ENCODE data around the gene DPP6.

DNA sequence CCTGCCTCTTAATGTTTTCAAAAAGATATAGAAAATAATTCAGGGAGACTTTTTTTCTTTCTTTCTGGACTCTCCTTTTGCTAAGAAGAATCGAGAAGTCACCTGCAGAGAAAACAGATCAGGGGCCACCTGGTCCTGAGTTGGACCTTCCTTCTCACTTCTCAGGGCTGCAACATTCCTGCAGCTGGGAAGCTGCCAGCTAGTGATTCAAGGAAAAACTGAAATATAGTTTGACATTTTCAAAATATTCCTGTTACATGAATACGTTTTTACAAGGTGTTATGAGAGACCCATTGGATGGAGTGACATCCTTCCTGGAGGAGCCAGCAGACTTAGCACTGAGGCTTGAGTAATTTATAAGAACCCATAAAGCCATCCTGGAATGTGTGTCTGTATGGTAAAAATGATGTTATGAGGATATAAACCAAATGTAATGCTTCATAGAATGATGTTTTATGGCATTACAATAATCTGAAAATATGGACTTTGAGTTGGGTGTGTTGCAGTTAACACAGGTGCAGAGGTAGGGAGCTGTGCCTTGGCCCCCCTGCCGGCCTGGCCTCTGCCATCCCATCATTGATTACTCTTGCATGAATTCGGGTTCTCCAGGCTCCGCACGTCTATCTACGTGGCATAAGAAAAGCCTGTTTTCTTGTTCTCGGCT is 801.0 kb downstream of the DPP6 start:
- TF ChIP-seq POLR2A (IDR thresholded peaks at IDR 0.05) (no peak), POLR2AphosphoS5 (IDR thresholded peaks at IDR 0.05) (no peak)
- TF ChIP-seq, protein P1, sequence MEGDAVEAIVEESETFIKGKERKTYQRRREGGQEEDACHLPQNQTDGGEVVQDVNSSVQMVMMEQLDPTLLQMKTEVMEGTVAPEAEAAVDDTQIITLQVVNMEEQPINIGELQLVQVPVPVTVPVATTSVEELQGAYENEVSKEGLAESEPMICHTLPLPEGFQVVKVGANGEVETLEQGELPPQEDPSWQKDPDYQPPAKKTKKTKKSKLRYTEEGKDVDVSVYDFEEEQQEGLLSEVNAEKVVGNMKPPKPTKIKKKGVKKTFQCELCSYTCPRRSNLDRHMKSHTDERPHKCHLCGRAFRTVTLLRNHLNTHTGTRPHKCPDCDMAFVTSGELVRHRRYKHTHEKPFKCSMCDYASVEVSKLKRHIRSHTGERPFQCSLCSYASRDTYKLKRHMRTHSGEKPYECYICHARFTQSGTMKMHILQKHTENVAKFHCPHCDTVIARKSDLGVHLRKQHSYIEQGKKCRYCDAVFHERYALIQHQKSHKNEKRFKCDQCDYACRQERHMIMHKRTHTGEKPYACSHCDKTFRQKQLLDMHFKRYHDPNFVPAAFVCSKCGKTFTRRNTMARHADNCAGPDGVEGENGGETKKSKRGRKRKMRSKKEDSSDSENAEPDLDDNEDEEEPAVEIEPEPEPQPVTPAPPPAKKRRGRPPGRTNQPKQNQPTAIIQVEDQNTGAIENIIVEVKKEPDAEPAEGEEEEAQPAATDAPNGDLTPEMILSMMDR (IDR thresholded peaks at IDR 0.05): no peak
